ENCODE results near the gene EFNA4.

The EFNA4 gene

GRCh38 chr1:155079487-155080311, 16.2 kb downstream of the EFNA4 start:
- Histone ChIP-seq H3K9ac (ENCODE audit: low read length) (no peak overlapping the region), H3K27ac (ENCODE audit: low read depth, low read length) (no peak overlapping the region), H3K36me3 (ENCODE audit: insufficient read depth, low read length) (no peaks in the 10 kb centered on the region), H3K27me3 (ENCODE audit: control insufficient read depth in 1 of 2, insufficient read depth in 2 of 2, low read length in 2 of 2) (peaks cover 52 to 59% of the 10 kb centered on the region in 2 donors), H3K4me1 (ENCODE audit: insufficient read depth, low read length) (peaks cover 44% of the 10 kb centered on the region), H3K9me3 (ENCODE audit: low read length) (no peaks in the 10 kb centered on the region), H3K4me3 (ENCODE audit: low read depth in 1 of 2, low read length in 2 of 2) (peak overlapping the region; percentile 23 to 24)

- Histone ChIP-seq H3K9ac (ENCODE audit: low read length) (no peak overlapping the region), H3K4me1 (ENCODE audit: insufficient read depth, low read length) (peaks cover 44% of the 10 kb centered on the region), H3K27ac (ENCODE audit: low read depth, low read length) (no peak overlapping the region), H3K9me3 (ENCODE audit: low read length) (no peaks in the 10 kb centered on the region), H3K36me3 (ENCODE audit: insufficient read depth, low read length) (no peaks in the 10 kb centered on the region), H3K27me3 (ENCODE audit: control insufficient read depth in 1 of 2, insufficient read depth in 2 of 2, low read length in 2 of 2) (peaks cover 52 to 59% of the 10 kb centered on the region in 2 donors), H3K4me3 (ENCODE audit: low read depth in 1 of 2, low read length in 2 of 2) (peak overlapping the region in 1 of 2 donors; percentile 26)
Measured at GRCh38 chr1:155080312-155081228, 17.0 kb downstream of the EFNA4 start.

GRCh38 chr1:155081472-155082300, 18.1 kb downstream of the EFNA4 start:
- H3K4me3 ChIP-seq (ENCODE audit: low read depth in 1 of 2, low read length in 2 of 2): peak overlapping the region in 1 of 2 donors; percentile 14
- H3K4me1 ChIP-seq (ENCODE audit: insufficient read depth, low read length): peaks cover 48% of the 10 kb centered on the region
- no peak overlapping the region for H3K27ac ChIP-seq (ENCODE audit: low read depth, low read length)
- no peaks in the 10 kb centered on the region for H3K9me3 ChIP-seq (ENCODE audit: low read length)
- H3K36me3 ChIP-seq (ENCODE audit: insufficient read depth, low read length): no peaks in the 10 kb centered on the region
- H3K27me3 ChIP-seq (ENCODE audit: control insufficient read depth in 1 of 2, insufficient read depth in 2 of 2, low read length in 2 of 2): peaks cover 52 to 59% of the 10 kb centered on the region in 2 donors
- H3K9ac ChIP-seq (ENCODE audit: low read length): no peak overlapping the region

GRCh38 chr1:155082301-155083051, 18.9 kb downstream of the EFNA4 start:
- Histone ChIP-seq H3K4me3 (ENCODE audit: low read depth in 1 of 2, low read length in 2 of 2) (no peak overlapping the region), H3K4me1 (ENCODE audit: insufficient read depth, low read length) (peaks cover 48% of the 10 kb centered on the region), H3K36me3 (ENCODE audit: insufficient read depth, low read length) (no peaks in the 10 kb centered on the region), H3K9me3 (ENCODE audit: low read length) (no peaks in the 10 kb centered on the region), H3K27me3 (ENCODE audit: control insufficient read depth in 1 of 2, insufficient read depth in 2 of 2, low read length in 2 of 2) (peaks cover 52 to 59% of the 10 kb centered on the region in 2 donors), H3K27ac (ENCODE audit: low read depth, low read length) (no peak overlapping the region), H3K9ac (ENCODE audit: low read length) (no peak overlapping the region)

GRCh38 chr1:155083052-155083541, 19.6 kb downstream of the EFNA4 start:
- no peak overlapping the region for H3K27ac ChIP-seq (ENCODE audit: low read depth, low read length)
- no peaks in the 10 kb centered on the region for H3K9me3 ChIP-seq (ENCODE audit: low read length)
- H3K27me3 ChIP-seq (ENCODE audit: control insufficient read depth in 1 of 2, insufficient read depth in 2 of 2, low read length in 2 of 2): peaks cover 52 to 58% of the 10 kb centered on the region in 2 donors
- H3K4me1 ChIP-seq (ENCODE audit: insufficient read depth, low read length): peaks cover 48% of the 10 kb centered on the region
- H3K36me3 ChIP-seq (ENCODE audit: insufficient read depth, low read length): no peaks in the 10 kb centered on the region
- no peak overlapping the region for H3K4me3 ChIP-seq (ENCODE audit: low read depth in 1 of 2, low read length in 2 of 2)
- no peak overlapping the region for H3K9ac ChIP-seq (ENCODE audit: low read length)

- H3K27me3 ChIP-seq (ENCODE audit: control insufficient read depth in 1 of 2, insufficient read depth in 2 of 2, low read length in 2 of 2): peaks cover 52% of the 10 kb centered on the region in 2 donors
- peaks cover 45% of the 10 kb centered on the region for H3K4me1 ChIP-seq (ENCODE audit: insufficient read depth, low read length)
- H3K36me3 ChIP-seq (ENCODE audit: insufficient read depth, low read length): no peaks in the 10 kb centered on the region
- H3K9me3 ChIP-seq (ENCODE audit: low read length): no peaks in the 10 kb centered on the region
- no peak overlapping the region for H3K27ac ChIP-seq (ENCODE audit: low read depth, low read length)
- H3K9ac ChIP-seq (ENCODE audit: low read length): no peak overlapping the region
- peak overlapping the region; percentile 77 to 94 for H3K4me3 ChIP-seq (ENCODE audit: low read depth in 1 of 2, low read length in 2 of 2)
Measured at GRCh38 chr1:155083865-155084721, 20.6 kb downstream of the EFNA4 start.

GRCh38 chr1:155084722-155085503, 21.4 kb downstream of the EFNA4 start:
- peaks cover 37% of the 10 kb centered on the region for H3K4me1 ChIP-seq (ENCODE audit: insufficient read depth, low read length)

GRCh38 chr1:155085504-155086127, 22.1 kb downstream of the EFNA4 start:
- H3K36me3 ChIP-seq (ENCODE audit: insufficient read depth, low read length): no peaks in the 10 kb centered on the region
- H3K27ac ChIP-seq (ENCODE audit: low read depth, low read length): peak overlapping the region; percentile 75
- no peaks in the 10 kb centered on the region for H3K9me3 ChIP-seq (ENCODE audit: low read length)
- H3K9ac ChIP-seq (ENCODE audit: low read length): no peak overlapping the region
- H3K4me1 ChIP-seq (ENCODE audit: insufficient read depth, low read length): peaks cover 31% of the 10 kb centered on the region
- peak overlapping the region; percentile 77 to 94 for H3K4me3 ChIP-seq (ENCODE audit: low read depth in 1 of 2, low read length in 2 of 2)
- peaks cover 37 to 38% of the 10 kb centered on the region in 2 donors for H3K27me3 ChIP-seq (ENCODE audit: control insufficient read depth in 1 of 2, insufficient read depth in 2 of 2, low read length in 2 of 2)

More at GRCh38 chr1:155084722-155085503, 21.4 kb downstream of the EFNA4 start:
- Histone ChIP-seq H3K4me3 (ENCODE audit: low read depth in 1 of 2, low read length in 2 of 2) (peak overlapping the region; percentile 77 to 94), H3K9ac (ENCODE audit: low read length) (no peak overlapping the region), H3K9me3 (ENCODE audit: low read length) (no peaks in the 10 kb centered on the region), H3K27ac (ENCODE audit: low read depth, low read length) (peak overlapping the region; percentile 75), H3K36me3 (ENCODE audit: insufficient read depth, low read length) (no peaks in the 10 kb centered on the region), H3K27me3 (ENCODE audit: control insufficient read depth in 1 of 2, insufficient read depth in 2 of 2, low read length in 2 of 2) (peaks cover 44 to 45% of the 10 kb centered on the region in 2 donors)
